Measurements from ENCODE around the gene CLSTN2.

The CLSTN2 gene

DNA sequence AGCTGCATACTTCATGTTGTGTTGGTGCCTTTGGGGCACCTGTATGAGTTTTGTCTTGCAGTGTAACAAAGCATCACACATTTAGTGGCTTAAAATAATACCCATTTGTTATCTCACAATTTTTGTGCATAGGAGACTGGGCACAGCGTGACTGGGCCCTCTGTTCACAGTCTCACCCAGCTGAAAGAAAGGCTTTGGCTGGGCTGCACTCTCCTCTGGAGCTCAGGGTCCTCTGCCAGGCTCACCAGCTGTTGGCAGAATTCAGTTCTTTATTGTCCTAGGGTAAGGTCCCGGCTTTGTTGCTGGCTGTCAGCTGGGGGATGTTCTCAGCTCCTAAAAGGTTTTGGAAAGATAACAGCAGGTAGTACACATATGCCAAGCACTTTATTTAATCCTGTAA lies 263.3 kb downstream of the CLSTN2 start:
- no peak for DNase-seq
- in situ Hi-C loops (cut with MboI; ENCODE audit: low pct_unique_long_range_greater_than_20kb, low sequenced_read_pairs): no loop called here

DNA sequence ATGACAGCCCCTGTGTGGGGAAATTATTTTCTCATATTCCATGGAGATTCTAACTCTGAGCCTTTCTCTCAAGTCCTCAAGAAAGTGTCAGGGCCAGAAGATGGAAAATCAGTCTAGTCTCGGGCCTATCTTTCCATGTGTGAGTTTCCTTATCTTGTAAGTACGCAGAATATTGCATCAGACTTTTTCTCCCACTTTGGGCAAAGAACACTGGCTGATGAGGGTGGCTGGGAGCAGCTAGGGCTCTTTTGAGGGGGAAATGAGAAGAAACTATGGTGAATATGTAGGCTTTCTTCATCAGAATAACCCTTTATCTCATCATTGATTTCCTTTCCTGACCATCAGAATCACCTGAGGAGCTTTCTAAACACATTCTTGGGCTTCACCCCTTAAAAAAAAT lies 264.0 kb downstream of the CLSTN2 start:
- DNase-seq: no peak
- in situ Hi-C loops (cut with MboI; ENCODE audit: low pct_unique_long_range_greater_than_20kb, low sequenced_read_pairs): no loop called here

DNA sequence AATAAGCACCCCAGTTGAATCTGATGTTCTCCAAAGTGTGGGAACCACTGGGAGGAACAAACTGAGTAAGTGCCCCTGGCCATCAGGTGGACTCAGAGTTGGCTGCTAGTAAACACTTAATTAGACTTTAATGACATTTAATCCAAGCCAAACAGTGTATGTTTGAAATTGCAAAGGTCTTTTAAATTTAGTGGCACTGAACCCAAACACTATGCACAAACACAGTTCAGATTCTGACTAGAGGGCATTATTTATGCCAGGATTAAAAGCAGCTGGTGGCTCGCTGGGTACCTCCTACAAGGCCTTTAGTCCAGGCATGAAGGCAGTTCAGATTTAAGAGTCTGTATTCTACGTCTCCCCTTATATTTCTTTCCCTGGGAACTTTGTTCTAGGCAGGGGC lies 264.8 kb downstream of the CLSTN2 start:
- in situ Hi-C loops (cut with MboI; ENCODE audit: low pct_unique_long_range_greater_than_20kb, low sequenced_read_pairs): no loop called here

DNA sequence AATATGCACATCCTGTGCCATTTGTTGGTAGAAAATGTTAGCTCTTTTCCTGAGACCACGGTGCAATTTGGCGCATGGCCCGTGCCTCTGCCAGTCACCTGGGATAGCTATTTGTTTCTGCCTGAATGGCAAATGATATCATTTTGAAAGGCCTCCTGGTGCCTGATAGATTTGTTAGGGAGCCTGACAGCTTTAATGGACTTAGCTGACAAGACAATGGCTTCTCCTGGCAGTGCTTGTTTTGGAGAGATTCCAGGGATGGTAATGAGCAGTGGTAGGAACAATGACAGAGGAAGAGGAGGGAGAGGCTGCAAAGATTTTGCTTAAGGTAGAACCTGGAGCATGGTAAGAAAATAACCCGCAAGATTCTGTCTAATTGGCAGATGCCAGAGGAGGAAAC lies 268.5 kb downstream of the CLSTN2 start:
- no peak for DNase-seq
- in situ Hi-C loops (cut with MboI; ENCODE audit: low pct_unique_long_range_greater_than_20kb, low sequenced_read_pairs): no loop called here

More for the DNA sequence above, 264.8 kb downstream of the CLSTN2 start:
- DNase-seq: no peak

DNA sequence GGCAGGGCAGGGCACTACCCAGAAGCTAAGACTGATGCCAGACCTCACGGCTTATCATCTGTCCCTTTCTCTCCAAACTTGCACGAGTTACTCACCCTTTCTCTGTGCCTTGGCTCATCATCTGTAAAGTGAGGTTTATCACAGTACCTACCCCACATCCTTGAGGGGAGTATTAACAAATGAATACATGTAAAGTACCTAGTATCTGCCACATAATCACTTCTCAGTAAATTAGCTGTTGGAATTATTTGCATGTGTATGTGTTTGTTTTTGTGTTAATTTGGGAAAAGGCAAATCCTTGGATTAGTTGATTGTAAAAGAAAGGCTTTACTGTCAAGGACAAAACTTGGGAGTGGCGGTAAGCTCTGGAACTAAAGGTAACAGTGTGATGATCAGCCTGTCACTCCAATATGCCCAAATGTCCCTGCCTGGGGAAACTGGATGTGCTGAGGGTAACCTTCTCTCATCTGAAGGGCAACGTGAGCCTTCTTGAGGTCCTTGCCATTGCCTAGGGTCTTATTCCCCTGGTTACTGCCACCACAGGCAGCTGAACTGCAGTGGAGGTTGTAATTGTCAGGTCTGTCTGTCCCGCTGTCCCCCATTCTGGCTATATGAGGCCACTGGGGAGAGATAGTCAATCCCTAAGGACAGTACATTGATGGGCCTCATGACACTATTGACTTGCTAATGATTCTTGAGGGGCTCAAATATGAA lies 269.4 kb downstream of the CLSTN2 start:
- no peak for DNase-seq
- in situ Hi-C loops (cut with MboI; ENCODE audit: low pct_unique_long_range_greater_than_20kb, low sequenced_read_pairs): no loop called here

DNA sequence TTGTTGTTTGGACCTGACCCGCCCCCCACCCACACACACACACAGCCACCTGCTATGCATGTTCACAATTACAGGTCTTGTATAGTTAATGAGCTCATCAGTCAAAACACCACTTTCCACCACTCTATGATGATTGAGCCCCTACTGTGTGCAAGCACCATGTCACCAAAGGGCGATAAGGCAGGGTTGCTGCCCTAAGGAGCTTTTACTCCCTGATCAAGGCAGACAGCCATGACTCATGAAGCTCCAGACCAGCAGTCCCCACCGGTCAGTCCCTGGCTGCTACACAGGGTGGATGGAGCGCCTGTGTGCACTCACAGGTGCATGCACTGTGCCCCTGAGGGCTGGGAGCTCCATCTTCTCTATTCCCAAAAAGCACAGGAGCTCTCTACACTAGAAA lies 270.6 kb downstream of the CLSTN2 start:
- in situ Hi-C loops (cut with MboI; ENCODE audit: low pct_unique_long_range_greater_than_20kb, low sequenced_read_pairs): no loop called here
- DNase-seq: no peak

DNA sequence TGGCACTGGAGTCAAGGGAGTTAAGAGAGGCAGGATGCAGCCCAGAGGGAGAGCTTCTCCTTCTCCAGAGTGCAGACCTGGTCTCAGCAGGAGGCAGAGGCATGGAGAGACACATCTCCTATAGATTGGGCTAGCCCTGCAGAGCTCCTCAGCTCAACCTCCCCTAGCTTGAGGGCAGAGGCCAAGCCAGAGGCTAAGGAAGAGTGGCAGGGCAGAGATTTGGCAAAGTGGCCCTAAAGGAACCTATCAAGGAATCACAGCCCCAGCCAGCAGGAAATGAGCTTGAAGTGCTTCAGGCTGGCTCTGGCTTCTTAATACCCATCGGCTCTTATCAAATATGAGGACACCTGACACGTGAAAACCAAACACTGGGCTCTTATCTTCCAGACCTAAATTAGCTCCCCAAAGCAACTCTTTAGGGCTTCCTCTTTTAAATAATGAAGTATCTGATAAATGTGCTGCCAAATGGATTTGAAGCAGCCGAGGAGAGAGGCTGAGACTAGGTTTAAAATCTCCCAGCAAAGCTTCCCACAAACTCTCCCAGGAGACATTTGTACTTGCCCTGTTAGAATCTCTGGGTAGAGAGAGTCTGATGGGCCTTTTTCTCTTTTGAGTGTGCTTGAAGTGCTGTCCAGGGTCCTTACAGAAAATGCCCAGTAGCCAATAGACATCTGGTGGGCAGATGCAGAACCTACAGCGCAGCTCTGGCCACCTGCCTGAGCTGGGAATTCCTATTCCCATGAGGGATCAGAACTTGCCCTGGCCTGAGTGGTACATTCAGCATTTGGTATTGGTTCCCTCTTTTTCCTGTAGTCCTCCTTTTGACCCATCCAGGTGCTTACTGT lies 271.4 kb downstream of the CLSTN2 start:
- DNase-seq: no peak
- in situ Hi-C loops (cut with MboI; ENCODE audit: low pct_unique_long_range_greater_than_20kb, low sequenced_read_pairs): no loop called here

DNA sequence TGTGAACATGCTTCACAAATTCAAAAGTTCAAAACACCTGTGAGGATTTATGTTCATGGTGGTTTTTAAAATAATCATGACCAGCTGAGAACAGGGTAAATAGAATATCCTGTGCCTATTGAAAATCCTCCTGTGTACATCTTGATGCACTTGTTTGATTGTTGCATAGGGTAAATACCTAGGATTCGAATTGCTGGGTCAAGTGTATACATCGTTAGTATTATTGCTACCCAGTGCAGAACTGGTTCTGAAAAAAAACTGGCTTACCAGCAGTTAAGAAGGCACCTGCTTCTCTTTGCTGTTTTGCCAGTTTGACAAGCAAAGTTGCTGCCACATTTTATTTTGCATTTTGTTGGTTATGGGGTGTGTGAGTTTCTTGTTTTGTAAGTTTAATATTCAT lies 272.6 kb downstream of the CLSTN2 start:
- no peak for DNase-seq
- in situ Hi-C loops (cut with MboI; ENCODE audit: low pct_unique_long_range_greater_than_20kb, low sequenced_read_pairs): no loop called here

DNA sequence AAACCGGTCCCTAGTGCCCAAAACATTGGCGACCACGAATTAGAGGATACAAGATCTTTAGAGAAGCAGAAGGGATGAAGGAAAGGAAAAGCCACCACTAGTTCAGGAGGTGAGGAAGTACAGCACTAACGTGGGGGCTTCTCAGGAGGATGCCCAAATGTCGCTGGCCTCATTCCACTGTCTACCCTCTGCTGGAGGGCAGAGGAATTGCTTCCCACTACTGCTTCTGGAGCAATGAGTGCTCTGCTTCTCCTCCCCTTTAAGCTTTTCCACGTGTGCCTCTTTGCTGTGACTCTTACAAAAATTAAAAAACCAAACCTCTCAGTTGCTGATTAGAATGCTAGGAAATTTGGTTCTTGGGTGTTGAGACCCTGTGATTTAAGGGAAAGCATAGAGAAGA lies 281.3 kb downstream of the CLSTN2 start:
- DNase-seq: peak; percentile 20
- in situ Hi-C loops (cut with MboI; ENCODE audit: low pct_unique_long_range_greater_than_20kb, low sequenced_read_pairs): no loop called here

DNA sequence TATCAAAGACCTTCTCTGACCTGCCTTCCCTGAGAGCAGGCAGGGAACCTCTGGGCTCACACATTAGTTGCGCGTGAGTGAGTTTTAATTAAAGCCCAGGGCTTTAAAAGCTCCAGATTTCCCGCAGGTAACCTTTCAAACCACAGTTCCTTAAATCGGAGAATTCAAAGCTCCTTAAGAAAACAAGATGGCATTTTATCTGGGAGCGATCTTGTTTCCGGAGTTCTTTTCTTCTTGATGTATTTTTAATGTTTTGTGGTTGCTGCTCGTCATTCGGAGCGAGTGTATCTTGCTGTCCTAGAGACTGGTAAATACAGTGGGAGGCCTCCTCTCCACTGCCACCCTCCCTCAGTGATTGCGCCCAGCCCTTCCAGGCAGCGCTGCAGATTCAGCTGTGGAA lies 284.3 kb downstream of the CLSTN2 start:
- in situ Hi-C loops (cut with MboI; ENCODE audit: low pct_unique_long_range_greater_than_20kb, low sequenced_read_pairs): no loop called here
- no peak for DNase-seq

DNA sequence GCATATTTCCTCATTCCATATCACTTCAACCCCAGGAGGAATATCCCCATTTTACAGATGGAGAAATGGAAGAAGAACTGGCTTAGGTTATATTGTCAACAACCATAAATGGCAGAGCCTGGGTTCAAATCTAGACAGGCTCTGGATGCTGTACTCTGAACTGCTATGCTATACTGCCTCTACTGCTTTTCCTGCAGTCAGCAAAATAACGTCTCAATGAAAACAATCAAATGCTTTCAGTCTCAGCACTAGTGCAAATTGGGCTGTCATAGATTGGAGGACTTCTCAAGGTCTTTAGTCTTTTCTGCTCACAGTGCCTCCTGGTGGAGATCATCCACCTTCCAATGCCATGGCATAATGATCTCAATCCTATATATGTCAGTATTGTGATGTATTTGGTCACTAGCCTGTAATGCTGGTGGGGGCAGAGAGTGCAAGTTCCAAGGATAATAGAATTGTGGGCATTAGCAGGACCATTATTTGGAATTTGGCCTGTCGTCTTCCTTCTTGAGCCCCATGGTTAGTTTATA lies 285.0 kb downstream of the CLSTN2 start:
- in situ Hi-C loops (cut with MboI; ENCODE audit: low pct_unique_long_range_greater_than_20kb, low sequenced_read_pairs): no loop called here
- no peak for DNase-seq

DNA sequence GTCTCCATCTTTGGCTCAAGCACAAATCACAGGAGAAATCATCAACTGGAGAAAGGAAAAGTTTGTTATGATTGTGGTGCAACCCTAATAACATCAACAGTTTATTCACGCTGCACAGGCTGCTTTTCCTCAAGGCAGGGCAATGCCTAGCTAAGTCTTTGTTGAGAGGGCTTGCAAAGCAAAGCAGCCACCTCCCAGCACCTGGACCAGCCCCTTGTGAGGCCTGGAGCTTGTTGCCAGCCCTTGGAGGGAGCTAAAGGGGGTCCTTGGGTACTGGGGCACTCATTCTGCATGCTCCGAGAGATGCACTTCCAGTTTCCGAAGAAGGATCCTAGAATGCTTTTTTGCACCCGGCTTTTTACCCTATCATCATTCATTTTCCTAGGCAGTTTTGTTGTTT lies 288.2 kb downstream of the CLSTN2 start:
- in situ Hi-C loops (cut with MboI; ENCODE audit: low pct_unique_long_range_greater_than_20kb, low sequenced_read_pairs): no loop called here
- DNase-seq: no peak

DNA sequence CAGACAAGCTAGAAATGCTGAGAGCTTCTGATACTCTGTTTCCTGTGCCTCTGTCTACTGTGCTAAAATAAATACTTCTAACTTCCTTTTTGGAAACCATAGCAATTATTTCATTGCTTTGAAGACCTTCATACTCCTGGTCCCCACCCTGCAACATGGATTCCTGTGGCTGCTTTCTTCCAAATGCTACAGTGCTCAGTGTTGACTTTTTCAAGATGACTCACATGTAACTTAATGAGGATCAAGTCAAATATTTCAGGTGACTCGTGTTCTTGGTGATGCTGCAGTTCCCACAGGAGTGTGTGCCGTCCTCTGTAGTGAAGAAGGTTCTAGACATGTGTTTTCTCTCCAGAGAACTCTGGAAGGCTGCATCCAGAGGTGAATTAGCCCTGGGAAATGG lies 288.6 kb downstream of the CLSTN2 start:
- in situ Hi-C loops (cut with MboI; ENCODE audit: low pct_unique_long_range_greater_than_20kb, low sequenced_read_pairs): no loop called here
- DNase-seq: no peak

DNA sequence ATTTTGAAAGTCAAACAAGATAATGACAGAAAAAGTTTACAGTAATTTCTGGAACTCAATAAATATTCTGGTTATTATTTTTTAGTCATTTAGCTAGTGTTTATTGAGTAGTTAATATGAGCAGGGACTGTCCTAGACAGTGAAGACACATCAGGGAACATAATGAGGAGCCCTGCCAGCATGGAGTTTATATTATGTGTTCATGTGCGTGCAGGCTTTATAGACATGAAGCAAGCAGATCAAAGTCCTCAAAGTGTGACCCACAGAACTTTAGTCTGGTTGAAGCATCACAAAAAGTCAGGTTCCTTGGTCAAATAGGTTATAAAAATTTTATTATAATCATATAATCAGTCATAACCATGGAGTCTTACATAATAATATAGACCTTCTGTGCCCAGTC lies 289.3 kb downstream of the CLSTN2 start:
- in situ Hi-C loops (cut with MboI; ENCODE audit: low pct_unique_long_range_greater_than_20kb, low sequenced_read_pairs): no loop called here
- no peak for DNase-seq

DNA sequence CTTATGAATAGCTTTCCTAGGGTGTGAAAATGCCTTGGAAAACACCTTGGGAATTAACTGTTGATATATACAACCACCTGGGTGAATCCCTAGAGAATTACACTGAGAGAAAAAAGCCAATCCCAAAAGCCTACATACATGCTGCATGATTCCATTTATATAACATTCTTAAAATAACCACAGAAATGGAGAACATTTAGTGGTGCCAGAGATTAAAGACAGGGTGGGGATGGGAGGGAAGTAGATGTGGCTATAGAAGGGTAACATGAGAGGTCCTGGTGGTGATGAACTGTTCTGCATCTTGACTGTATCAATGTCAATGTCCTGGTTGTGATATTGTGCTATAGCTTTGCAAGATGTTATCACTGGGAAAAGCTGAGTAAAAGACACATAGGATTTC lies 291.0 kb downstream of the CLSTN2 start:
- in situ Hi-C loops (cut with MboI; ENCODE audit: low pct_unique_long_range_greater_than_20kb, low sequenced_read_pairs): no loop called here
- DNase-seq: no peak

DNA sequence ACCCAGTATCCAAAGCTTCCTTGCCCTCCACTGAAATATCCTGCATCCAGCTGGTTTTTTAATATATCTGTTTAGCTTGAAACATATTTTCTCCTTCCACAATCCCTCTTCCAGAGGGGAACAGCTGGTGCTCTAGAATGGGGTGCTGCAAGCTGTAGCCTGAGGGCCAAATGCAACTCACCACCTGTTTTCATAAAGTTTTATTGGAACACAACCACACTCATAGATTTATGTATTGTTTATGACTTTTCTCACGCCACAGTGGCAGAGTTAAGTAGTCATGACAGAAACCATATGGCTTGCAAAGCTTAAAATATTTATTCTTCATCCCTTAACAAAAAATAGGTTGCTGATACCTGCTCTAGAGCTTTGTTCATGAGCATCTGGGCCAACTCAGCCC lies 298.7 kb downstream of the CLSTN2 start:
- in situ Hi-C loops (cut with MboI; ENCODE audit: low pct_unique_long_range_greater_than_20kb, low sequenced_read_pairs): no loop called here
- no peak for DNase-seq

DNA sequence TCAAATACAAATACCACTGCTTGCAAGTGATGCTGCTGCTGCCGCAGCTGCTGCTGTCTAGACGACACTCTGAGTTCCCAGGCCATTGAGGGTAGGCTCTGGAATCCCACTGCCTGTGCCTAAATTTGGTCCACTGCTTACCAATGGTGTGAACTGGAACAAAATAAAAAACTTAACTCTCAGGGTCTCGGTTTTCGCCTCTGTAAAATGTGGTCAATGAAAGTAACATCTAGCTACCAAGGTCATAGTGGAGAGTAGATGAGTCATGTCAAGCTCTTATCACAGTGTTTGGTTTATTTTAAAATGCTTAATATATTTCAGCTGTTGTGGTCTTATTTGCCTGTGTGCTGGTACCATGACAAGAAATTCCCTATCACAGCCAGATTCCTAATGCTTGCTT lies 299.3 kb downstream of the CLSTN2 start:
- in situ Hi-C loops (cut with MboI; ENCODE audit: low pct_unique_long_range_greater_than_20kb, low sequenced_read_pairs): no loop called here
- no peak for DNase-seq

DNA sequence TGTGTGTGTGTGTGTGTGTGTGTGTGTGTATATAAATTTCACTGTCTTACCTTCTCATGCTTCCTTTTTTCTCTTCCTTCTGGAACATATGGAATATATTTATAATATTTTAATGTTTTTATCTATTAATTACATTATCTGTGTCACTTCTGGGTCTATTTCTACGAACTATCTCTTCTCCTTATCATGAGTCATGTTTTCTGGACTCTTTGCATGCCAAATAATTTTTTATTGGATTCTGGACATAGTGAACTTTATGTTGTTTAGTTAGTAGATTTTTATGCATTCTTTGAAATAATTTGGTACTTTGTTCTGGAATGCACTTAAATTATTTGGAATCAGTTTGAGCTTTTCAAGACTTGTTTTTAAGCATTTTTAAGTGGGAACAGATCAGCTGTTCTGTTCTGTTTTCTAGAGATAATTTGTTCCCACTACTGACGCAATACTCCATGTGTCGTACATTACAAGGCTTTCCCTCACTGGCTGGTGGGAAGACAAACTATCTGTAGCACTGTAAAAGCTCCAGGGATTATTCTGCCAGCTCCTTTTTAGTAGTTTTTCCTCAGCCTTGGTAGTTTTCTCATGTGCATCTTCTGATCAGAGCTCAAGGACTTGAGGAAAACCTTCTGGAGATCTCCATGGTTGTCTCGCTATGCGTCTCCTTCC lies 302.0 kb downstream of the CLSTN2 start:
- no peak for DNase-seq
- in situ Hi-C loops (cut with MboI; ENCODE audit: low pct_unique_long_range_greater_than_20kb, low sequenced_read_pairs): no loop called here

DNA sequence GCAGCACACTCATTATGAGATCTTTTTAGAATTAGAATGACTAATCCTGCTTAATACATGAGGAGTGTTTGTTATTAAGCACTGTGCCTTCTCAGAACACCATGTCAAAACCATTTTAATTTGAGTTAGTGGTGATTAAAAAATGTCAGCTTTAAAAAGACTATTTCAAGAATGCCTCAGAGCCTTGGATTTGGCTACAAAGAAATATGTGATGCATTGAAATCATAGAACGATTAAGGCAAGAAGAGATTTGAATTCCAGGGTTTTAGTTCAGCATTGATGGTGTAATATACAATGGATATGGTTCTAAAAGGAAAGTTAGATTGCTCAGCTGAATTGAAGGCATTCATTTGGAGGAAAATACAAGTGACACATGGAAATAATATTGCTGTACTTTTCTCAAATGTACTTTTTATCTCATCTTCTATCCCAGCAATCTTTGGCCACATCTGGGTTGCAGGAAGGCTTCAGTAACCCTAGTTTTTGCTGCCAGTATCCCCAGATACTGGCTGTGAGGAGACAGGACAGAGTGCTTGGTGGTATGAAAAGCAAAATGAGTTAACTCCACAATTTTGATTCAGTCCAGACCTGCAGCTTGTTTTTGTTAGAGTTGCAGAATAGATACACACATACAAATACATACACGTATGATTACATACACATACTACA lies 303.8 kb downstream of the CLSTN2 start:
- in situ Hi-C loops (cut with MboI; ENCODE audit: low pct_unique_long_range_greater_than_20kb, low sequenced_read_pairs): no loop called here
- DNase-seq: no peak
